ENCODE results near the gene PCDHGA1.
"Not testable (repeated sequence)": the region's sequence is repeated elsewhere in the genome, so short reads cannot be mapped to it uniquely, and the experiment has no call there.

Gene PCDHGA1

DNA sequence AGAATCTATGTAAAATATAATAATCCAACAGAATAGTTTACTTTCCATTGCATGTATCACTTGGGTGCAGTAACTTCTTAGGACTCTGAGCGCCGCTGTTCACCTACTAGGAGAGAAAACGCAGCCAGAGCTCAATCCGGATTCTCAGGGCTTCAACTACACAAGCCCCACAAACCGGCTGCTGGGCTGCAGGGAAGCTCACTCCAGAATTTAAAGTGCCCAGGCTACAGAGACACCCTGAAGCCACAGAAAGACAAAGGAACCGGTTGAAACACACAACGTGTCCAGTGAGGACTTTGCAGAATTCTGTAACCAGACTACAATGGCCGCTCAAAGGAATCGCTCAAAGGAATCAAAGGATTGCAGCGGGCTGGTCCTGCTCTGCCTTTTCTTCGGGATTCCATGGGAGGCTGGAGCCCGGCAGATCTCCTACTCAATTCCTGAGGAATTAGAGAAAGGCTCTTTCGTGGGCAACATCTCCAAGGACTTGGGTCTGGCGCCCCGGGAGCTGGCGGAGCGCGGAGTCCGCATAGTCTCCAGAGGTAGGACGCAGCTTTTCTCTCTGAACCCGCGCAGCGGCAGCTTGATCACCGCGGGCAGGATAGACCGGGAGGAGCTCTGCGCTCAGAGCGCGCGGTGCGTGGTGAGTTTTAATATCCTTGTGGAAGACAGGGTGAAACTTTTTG is 82.7 kb downstream of the PCDHGA1 start, which contains the start of gene PCDHGA10:
PCDHGA10 (plus strand) TSS at position 134 of the 686 bp plus-strand sequence; CDS start at position 323, 189 bp downstream.
- no peak for DNase-seq

DNA sequence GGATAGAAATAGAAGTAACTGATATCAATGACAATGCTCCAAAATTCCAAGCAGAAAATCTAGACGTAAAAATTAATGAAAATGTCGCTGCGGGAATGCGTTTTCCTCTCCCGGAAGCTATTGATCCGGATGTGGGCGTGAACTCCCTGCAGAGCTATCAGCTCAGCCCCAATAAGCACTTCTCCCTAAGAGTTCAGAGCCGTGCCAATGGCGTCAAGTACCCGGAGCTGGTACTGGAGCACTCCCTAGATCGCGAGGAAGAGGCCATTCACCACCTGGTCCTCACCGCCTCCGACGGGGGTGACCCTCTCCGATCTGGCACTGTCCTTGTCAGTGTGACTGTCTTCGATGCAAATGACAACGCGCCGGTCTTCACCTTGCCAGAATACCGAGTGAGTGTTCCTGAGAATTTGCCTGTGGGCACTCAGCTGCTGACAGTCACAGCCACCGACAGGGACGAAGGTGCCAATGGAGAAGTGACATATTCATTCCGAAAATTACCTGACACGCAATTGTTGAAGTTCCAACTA is 83.3 kb downstream of the PCDHGA1 start:
- DNase-seq, result no peak

DNA sequence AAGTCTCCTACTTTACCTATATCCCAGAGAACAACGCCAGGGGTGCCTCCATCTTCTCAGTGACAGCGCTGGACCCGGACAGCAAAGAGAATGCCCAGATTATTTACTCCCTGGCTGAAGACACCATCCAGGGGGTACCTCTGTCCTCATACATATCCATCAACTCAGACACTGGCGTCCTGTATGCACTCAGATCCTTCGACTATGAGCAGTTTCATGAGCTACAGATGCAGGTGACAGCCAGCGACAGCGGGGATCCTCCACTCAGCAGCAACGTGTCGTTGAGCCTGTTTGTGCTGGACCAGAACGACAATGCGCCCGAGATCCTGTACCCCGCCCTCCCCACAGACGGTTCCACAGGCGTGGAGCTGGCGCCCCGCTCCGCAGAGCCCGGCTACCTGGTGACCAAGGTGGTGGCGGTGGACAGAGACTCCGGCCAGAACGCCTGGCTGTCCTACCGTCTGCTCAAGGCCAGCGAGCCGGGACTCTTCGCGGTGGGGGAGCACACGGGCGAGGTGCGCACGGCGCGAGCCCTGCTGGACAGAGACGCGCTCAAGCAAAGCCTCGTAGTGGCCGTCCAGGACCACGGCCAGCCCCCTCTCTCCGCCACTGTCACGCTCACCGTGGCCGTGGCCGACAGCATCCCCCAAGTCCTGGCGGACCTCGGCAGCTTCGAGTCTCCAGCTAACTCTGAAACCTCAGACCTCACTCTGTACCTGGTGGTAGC is 84.4 kb downstream of the PCDHGA1 start:
- DNase-seq, result not testable (repeated sequence)

DNA sequence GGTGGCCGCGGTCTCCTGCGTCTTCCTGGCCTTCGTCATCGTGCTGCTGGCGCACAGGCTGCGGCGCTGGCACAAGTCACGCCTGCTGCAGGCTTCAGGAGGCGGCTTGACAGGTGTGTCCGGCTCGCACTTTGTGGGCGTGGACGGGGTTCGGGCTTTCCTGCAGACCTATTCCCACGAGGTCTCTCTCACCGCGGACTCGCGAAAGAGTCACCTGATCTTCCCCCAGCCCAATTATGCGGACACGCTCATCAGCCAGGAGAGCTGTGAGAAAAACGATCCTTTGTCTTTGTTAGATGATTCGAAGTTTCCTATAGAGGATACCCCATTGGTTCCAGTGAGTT is 84.9 kb downstream of the PCDHGA1 start:
- not testable (repeated sequence) for DNase-seq

DNA sequence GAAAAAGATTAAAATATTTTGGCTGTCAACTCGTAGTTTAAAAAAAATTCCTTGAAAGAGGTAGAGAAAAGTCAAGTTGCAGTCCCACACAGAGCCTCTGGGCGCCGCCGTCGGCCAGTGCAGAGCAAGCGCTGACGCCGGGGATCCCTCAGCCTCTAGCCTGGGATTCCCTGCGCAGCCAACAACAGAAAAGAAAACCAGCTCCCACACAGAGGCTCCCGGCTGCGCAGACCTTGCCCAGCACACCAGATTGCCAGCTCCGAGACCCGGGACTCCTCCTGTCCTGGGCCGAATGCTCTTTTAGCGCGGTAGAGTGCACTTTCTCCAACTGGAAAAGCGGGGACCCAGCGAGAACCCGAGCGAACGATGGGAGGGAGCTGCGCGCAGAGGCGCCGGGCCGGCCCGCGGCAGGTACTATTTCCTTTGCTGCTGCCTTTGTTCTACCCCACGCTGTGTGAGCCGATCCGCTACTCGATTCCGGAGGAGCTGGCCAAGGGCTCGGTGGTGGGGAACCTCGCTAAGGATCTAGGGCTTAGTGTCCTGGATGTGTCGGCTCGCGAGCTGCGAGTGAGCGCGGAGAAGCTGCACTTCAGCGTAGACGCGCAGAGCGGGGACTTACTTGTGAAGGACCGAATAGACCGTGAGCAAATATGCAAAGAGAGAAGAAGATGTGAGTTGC is 87.3 kb downstream of the PCDHGA1 start, which contains the start of gene PCDHGB7:
PCDHGB7 (plus strand) TSS at position 184 of the 679 bp plus-strand sequence; CDS start at position 367, 183 bp downstream.
- peak; percentile 17 for DNase-seq

DNA sequence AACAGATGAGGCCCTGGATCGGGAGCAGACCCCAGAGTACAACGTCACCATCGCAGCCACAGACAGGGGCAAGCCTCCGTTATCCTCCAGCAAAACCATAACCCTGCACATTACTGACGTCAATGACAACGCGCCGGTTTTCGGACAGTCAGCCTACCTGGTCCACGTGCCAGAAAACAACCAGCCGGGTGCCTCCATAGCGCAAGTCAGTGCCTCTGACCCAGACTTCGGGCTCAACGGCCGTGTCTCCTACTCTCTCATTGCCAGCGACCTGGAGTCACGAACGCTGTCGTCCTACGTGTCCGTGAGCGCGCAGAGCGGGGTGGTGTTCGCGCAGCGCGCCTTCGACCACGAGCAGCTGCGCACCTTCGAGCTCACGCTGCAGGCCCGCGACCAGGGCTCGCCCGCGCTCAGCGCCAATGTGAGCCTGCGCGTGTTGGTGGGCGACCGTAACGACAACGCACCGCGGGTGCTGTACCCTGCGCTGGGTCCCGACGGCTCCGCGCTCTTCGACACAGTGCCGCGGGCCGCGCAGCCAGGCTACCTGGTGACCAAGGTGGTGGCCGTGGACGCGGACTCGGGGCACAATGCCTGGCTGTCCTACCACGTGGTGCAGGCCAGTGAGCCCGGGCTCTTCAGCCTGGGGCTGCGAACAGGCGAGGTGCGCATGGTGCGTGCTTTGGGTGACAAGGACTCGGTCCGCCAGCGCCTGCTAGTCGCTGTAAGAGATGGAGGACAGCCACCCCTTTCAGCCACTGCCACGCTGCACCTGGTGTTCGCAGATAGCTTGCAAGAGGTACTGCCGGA is 89.0 kb downstream of the PCDHGA1 start:
- no peak for DNase-seq

DNA sequence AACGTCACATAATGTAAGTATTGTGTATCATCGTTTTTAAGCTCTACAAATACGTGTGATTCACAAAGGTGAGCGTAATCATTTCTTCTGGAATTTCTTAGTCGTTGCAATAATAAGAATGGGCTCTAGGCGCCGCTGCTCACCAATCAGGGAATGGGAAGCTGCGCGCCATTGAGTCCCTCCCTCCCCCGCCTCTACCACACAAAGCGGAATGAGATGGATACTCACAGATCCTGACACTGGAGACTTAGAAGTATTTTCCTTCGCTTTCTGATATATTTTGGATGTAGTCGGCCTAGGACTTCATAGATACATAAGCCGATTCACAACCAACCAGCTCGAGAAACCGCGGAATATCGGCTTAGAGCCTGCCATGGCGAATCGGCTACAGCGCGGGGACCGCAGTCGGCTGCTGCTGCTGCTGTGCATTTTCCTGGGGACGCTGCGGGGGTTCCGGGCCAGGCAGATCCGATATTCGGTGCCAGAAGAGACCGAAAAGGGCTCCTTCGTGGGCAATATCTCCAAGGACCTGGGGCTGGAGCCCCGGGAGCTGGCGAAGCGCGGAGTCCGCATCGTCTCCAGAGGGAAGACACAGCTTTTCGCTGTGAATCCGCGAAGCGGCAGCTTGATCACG is 90.7 kb downstream of the PCDHGA1 start, which contains the start of gene PCDHGA11:
PCDHGA11 (plus strand) TSS at position 197 of the 634 bp plus-strand sequence; CDS start at position 374, 177 bp downstream.
- DNase-seq, result no peak

DNA sequence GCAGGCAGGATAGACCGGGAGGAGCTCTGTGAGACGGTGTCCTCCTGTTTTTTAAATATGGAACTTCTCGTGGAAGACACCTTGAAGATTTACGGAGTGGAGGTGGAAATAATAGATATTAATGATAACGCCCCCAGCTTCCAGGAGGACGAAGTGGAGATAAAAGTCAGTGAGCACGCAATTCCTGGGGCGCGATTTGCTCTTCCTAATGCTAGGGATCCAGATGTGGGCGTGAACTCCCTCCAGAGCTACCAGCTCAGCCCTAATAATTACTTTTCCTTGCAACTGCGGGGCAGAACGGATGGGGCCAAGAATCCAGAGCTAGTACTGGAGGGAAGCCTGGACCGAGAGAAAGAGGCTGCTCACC is 91.2 kb downstream of the PCDHGA1 start:
- no peak for DNase-seq

DNA sequence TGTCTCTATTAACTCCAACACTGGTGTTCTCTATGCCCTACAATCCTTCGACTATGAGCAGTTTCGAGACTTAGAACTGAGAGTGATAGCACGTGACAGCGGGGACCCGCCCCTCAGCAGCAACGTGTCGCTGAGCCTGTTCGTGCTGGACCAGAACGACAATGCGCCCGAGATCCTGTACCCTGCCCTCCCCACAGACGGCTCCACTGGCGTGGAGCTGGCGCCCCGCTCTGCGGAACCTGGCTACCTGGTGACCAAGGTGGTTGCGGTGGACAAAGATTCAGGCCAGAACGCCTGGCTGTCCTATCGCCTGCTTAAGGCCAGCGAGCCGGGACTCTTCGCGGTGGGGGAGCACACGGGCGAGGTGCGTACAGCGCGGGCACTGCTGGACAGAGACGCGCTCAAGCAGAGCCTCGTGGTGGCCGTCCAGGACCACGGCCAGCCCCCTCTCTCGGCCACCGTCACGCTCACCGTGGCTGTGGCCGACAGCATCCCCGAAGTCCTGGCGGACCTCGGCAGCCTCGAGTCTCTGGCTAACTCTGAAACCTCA is 92.5 kb downstream of the PCDHGA1 start:
- DNase-seq, result no peak

DNA sequence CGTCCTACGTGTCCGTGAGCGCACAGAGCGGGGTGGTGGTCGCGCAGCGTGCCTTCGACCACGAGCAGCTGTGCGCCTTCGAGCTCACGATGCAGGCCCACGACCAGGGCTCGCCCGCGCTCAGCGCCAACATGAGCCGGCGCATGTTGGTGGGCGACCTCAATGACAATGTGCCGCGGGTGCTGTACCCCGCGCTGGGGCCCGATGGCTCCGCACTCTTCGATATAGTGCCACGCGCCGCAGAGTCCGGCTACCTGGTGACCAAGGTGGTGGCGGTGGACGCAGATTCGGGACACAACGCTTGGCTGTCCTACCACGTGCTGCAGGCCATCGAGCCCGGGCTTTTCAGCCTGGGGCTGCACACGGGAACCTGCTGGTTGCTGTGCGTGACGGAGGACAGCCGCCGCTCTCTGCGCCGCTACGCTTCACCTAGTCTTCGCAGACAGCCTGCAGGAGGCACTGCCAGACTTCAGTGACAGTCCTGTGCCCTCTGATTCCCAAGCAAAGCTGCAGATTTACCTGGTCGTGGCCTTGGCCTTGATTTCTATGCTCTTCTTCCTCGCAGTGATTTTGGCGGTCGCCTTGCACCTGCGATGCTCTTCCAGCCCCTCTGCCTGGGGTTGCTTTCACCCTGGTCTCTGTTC is 97.6 kb downstream of the PCDHGA1 start:
- no peak for DNase-seq

DNA sequence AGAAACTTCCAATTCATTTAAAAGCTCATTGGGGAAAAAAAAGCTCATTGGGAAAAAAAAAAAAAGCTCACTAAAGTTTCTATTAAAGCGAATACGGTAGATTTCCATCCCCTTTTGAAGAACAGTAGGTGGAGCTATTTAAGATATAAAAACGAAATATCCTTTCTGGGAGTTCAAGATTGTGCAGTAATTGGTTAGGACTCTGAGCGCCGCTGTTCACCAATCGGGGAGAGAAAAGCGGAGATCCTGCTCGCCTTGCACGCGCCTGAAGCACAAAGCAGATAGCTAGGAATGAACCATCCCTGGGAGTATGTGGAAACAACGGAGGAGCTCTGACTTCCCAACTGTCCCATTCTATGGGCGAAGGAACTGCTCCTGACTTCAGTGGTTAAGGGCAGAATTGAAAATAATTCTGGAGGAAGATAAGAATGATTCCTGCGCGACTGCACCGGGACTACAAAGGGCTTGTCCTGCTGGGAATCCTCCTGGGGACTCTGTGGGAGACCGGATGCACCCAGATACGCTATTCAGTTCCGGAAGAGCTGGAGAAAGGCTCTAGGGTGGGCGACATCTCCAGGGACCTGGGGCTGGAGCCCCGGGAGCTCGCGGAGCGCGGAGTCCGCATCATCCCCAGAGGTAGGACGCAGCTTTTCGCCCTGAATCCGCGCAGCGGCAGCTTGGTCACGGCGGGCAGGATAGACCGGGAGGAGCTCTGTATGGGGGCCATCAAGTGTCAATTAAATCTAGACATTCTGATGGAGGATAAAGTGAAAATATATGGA is 100.2 kb downstream of the PCDHGA1 start, which contains the start of gene PCDHGA12:
PCDHGA12 (plus strand) TSS at position 176 of the 782 bp plus-strand sequence; CDS start at position 429, 253 bp downstream.
- no peak for DNase-seq

DNA sequence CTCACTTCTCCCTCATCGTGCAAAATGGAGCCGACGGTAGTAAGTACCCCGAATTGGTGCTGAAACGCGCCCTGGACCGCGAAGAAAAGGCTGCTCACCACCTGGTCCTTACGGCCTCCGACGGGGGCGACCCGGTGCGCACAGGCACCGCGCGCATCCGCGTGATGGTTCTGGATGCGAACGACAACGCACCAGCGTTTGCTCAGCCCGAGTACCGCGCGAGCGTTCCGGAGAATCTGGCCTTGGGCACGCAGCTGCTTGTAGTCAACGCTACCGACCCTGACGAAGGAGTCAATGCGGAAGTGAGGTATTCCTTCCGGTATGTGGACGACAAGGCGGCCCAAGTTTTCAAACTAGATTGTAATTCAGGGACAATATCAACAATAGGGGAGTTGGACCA is 101.0 kb downstream of the PCDHGA1 start:
- DNase-seq, result no peak

DNA sequence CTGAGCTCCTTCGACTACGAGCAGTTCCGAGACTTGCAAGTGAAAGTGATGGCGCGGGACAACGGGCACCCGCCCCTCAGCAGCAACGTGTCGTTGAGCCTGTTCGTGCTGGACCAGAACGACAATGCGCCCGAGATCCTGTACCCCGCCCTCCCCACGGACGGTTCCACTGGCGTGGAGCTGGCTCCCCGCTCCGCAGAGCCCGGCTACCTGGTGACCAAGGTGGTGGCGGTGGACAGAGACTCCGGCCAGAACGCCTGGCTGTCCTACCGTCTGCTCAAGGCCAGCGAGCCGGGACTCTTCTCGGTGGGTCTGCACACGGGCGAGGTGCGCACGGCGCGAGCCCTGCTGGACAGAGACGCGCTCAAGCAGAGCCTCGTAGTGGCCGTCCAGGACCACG is 102.0 kb downstream of the PCDHGA1 start:
- not testable (repeated sequence) for DNase-seq

DNA sequence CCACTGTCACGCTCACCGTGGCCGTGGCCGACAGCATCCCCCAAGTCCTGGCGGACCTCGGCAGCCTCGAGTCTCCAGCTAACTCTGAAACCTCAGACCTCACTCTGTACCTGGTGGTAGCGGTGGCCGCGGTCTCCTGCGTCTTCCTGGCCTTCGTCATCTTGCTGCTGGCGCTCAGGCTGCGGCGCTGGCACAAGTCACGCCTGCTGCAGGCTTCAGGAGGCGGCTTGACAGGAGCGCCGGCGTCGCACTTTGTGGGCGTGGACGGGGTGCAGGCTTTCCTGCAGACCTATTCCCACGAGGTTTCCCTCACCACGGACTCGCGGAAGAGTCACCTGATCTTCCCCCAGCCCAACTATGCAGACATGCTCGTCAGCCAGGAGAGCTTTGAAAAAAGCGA is 102.4 kb downstream of the PCDHGA1 start:
- DNase-seq, result not testable (repeated sequence)

DNA sequence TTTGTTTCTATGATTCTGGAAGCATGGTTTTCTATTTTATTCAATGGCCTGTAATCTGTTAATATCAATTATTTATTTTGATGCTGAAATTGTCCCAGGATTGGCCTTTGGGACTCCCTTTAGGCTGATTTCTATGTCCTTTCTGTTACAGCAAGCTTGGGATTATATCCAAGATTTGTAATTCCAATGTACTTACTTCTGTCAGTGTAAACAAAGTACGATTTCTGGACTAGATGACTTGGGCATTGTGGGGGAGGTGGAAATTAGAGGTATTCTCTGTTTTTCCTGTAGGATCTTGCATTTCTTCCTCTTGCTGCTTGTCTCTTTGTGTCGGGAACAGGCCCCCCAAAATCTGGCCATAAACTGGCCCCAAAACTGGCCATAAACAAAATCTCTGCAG is 103.7 kb downstream of the PCDHGA1 start:
- DNase-seq, result no peak

DNA sequence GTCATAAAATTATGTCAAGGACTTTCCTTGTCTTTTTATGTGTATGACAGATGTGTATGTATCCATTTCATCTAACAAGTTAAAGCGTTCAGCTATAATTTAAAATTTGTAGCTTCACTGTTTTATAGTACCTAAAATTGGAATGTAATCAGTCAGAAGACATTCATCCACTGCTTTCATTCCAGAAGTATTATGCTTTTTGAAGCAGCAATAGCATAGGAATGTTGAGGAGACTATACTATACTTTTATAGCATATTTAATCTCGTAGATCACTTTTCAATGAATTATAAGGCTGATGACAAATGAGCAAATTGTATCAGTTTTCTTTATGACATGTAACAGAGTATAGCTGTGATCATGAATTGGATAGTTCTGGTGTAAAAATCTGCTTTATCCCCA is 106.9 kb downstream of the PCDHGA1 start:
- no peak for DNase-seq

DNA sequence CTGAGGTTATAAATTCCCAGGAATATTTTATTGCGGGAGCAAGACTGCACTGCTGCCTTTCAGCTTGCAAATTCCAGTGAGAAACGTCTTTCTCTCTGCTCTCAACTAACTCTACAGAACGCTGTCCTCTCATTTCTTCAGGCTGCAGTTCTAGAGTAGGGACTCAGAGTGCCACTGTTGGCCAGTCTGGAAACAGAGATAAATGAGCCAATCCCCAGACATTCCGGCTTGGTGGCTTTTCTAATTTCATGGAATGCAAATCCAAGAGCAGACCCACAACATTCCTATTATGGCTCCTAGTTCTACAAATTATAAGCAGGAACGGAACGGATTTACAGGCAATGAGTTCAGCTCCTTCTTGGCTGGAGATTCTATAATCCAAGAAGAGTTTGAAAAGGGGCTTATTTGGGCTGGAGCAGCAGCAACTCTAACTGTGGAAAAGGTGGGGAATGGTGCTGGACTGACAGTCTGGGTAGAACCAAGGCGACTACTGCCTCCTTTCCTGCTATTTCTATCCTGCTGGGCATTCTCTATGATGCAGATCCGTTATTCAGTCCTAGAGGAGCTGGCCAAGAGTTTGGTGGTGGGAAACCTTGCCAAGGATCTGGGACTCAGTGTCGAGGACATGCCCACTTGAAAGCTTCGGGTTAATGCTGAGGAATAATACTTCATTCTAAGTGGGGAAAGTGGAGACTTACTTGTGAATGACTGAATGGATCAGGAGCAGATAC is 109.3 kb downstream of the PCDHGA1 start:
- DNase-seq, result no peak

DNA sequence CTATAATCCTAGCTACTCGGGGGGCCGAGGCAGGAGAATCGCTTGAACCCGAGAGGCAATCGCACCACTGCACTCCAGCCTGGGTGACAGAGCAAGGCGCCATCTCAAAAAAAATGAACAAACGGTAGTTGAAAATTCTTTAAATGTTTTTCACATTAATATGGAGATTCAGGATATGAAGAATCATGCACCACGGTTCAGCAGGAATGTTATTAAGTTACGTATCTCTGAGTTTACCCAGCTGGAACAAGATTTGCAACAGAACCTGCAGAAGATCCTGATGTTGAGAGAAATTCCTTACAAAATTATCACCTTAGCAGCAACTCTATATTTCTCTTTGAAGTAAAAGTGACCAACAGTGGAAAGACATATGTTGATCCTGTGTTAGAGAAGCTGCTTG is 110.0 kb downstream of the PCDHGA1 start:
- no peak for DNase-seq

DNA sequence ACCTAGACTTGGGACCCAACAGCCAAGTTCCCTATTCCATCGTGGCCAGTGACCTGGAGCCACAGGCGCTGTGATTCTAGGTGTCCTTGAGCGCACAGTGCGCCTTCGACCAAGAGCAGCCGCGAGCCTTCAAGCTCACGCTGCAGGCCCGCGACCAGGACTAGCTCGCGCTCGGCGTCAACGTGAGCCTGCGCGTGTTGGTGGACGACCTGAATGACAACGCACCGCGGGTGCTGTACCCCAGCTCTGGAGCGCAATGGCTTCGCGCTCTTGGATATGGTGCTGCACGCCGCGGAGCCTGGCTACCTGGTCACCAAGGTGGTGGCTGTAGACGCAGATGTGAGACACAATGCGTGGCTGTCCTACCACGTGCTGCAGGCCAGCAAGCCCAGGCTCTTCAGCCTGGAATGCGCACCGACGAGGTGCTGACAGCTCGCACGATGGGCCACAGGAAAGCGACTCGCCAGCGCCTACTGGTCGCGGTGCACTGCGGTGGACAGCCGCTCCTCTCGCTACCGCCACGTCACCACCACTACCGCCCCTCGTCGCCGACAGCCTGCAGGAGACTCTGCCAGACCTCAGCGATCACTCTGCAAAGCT is 111.4 kb downstream of the PCDHGA1 start:
- DNase-seq, result no peak

Measured in NCI-H1436 treated with DMSO at 0.1 percent for 48 hours (cell line).